Measurements from ENCODE around the gene SLC22A4.

DNA sequence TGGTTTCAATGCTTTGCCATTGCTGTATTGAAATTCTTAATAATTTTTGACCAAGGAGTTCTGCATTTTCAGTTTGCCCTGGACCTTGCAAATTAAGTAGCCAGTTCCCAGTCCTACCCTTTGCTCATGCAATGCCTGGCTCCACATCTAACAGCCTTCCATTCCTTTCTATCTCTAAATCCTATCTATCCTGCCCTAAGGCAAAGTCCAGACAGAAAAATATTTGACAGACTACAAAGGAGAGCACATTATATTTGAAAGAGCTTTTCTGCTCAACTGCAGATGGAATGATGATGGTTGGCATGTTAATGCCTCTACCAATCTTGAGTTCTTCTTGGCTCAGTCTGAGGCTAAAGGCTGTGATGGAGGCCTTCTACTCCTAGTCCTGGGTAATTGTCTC is 15.5 kb downstream of the SLC22A4 start:
- TF ChIP-seq EGR1 (IDR thresholded peaks at IDR 0.05; ENCODE audit: borderline replicate concordance, low read depth, low read length): no peak
- TF ChIP-seq POLR2AphosphoS5 (IDR thresholded peaks at IDR 0.05; ENCODE audit: low read depth, low read length): no peak
- TF ChIP-seq RAD21 (IDR thresholded peaks at IDR 0.05 in 1 of 2, conservative IDR thresholded peaks at IDR 0.05 in 1 of 2; ENCODE audit: low read depth in 2 of 2, low read length in 2 of 2): no peak
- TF ChIP-seq, protein P1, sequence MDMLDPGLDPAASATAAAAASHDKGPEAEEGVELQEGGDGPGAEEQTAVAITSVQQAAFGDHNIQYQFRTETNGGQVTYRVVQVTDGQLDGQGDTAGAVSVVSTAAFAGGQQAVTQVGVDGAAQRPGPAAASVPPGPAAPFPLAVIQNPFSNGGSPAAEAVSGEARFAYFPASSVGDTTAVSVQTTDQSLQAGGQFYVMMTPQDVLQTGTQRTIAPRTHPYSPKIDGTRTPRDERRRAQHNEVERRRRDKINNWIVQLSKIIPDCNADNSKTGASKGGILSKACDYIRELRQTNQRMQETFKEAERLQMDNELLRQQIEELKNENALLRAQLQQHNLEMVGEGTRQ (IDR thresholded peaks at IDR 0.05; ENCODE audit: low read length): no peak
- TF ChIP-seq, protein P2, sequence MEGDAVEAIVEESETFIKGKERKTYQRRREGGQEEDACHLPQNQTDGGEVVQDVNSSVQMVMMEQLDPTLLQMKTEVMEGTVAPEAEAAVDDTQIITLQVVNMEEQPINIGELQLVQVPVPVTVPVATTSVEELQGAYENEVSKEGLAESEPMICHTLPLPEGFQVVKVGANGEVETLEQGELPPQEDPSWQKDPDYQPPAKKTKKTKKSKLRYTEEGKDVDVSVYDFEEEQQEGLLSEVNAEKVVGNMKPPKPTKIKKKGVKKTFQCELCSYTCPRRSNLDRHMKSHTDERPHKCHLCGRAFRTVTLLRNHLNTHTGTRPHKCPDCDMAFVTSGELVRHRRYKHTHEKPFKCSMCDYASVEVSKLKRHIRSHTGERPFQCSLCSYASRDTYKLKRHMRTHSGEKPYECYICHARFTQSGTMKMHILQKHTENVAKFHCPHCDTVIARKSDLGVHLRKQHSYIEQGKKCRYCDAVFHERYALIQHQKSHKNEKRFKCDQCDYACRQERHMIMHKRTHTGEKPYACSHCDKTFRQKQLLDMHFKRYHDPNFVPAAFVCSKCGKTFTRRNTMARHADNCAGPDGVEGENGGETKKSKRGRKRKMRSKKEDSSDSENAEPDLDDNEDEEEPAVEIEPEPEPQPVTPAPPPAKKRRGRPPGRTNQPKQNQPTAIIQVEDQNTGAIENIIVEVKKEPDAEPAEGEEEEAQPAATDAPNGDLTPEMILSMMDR (IDR thresholded peaks at IDR 0.05; ENCODE audit: control extremely low read depth in 1 of 3, insufficient read depth in 1 of 3, low read depth in 1 of 3, low read length in 3 of 3): no peak
- no peak for TF ChIP-seq BRCA1 (IDR thresholded peaks at IDR 0.05; ENCODE audit: low read depth, low read length)
- no peak for TF ChIP-seq SUZ12 (IDR thresholded peaks at IDR 0.05; ENCODE audit: low read length)
- no peak for TF ChIP-seq POLR2A (IDR thresholded peaks at IDR 0.05; ENCODE audit: control extremely low read depth in 1 of 2, low read depth in 2 of 2, low read length in 2 of 2)
- TF ChIP-seq HDAC2 (IDR thresholded peaks at IDR 0.05; ENCODE audit: borderline replicate concordance in 1 of 2, low read depth in 2 of 2, low read length in 2 of 2): no peak
- no peak for TF ChIP-seq HDAC6 (IDR thresholded peaks at IDR 0.05; ENCODE audit: low read depth, low read length)
- TF ChIP-seq RFX5 (IDR thresholded peaks at IDR 0.05; ENCODE audit: borderline replicate concordance, low read depth, low read length): no peak
- TF ChIP-seq SRF (IDR thresholded peaks at IDR 0.05; ENCODE audit: low read depth, low read length): no peak

All from H1 (cell line).